ENCODE results near the gene DPP6.

DNA sequence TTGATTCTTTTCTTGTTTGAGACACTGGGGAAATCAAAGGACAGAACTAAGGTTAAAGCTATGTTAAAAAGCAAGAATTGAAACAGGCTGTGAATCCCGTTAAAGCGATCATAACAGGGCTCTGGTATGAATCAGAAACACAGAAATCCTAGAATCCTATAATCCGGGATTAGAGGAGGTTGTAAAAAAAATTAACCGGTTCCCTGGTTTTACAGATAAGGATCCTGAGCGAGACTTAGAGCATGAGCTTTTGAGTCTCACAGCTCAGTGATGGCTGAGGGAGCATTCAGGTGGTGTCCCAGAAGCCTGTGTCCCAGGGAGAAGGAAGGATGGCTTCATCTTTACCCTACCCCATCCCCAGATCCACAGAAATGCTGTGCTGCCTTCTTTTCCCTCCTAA is 489.4 kb downstream of the DPP6 start:
- TF ChIP-seq FOSL1 (tag; conservative IDR thresholded peaks at IDR 0.05), result no peak
- TF ChIP-seq MAZ (CRISPR knock-in tag; conservative IDR thresholded peaks at IDR 0.05 in 1 of 2, IDR thresholded peaks at IDR 0.05 in 1 of 2), result no peak
- TF ChIP-seq ZNF217 (CRISPR knock-in tag; IDR thresholded peaks at IDR 0.05), result no peak
- TF ChIP-seq, protein P1, sequence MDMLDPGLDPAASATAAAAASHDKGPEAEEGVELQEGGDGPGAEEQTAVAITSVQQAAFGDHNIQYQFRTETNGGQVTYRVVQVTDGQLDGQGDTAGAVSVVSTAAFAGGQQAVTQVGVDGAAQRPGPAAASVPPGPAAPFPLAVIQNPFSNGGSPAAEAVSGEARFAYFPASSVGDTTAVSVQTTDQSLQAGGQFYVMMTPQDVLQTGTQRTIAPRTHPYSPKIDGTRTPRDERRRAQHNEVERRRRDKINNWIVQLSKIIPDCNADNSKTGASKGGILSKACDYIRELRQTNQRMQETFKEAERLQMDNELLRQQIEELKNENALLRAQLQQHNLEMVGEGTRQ (CRISPR knock-in tag; IDR thresholded peaks at IDR 0.05), result no peak
- no peak for TF ChIP-seq ZNF561 (CRISPR knock-in tag; conservative IDR thresholded peaks at IDR 0.05)
- TF ChIP-seq MYNN (IDR thresholded peaks at IDR 0.05), result no peak
- no peak for TF ChIP-seq MYNN (CRISPR knock-in tag; IDR thresholded peaks at IDR 0.05)
- TF ChIP-seq, protein P2, sequence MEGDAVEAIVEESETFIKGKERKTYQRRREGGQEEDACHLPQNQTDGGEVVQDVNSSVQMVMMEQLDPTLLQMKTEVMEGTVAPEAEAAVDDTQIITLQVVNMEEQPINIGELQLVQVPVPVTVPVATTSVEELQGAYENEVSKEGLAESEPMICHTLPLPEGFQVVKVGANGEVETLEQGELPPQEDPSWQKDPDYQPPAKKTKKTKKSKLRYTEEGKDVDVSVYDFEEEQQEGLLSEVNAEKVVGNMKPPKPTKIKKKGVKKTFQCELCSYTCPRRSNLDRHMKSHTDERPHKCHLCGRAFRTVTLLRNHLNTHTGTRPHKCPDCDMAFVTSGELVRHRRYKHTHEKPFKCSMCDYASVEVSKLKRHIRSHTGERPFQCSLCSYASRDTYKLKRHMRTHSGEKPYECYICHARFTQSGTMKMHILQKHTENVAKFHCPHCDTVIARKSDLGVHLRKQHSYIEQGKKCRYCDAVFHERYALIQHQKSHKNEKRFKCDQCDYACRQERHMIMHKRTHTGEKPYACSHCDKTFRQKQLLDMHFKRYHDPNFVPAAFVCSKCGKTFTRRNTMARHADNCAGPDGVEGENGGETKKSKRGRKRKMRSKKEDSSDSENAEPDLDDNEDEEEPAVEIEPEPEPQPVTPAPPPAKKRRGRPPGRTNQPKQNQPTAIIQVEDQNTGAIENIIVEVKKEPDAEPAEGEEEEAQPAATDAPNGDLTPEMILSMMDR (IDR thresholded peaks at IDR 0.05 in 2 of 3, conservative IDR thresholded peaks at IDR 0.05 in 1 of 3; ENCODE audit: insufficient read depth in 2 of 3, low read depth in 1 of 3, low read length in 3 of 3), result no peak
- TF ChIP-seq KDM4B (IDR thresholded peaks at IDR 0.05; ENCODE audit: borderline replicate concordance in 2 of 2, low read depth in 1 of 2), result no peak
- TF ChIP-seq SMC3 (conservative IDR thresholded peaks at IDR 0.05; ENCODE audit: insufficient read depth, low read depth, low read length), result no peak
- TF ChIP-seq, protein P3, sequence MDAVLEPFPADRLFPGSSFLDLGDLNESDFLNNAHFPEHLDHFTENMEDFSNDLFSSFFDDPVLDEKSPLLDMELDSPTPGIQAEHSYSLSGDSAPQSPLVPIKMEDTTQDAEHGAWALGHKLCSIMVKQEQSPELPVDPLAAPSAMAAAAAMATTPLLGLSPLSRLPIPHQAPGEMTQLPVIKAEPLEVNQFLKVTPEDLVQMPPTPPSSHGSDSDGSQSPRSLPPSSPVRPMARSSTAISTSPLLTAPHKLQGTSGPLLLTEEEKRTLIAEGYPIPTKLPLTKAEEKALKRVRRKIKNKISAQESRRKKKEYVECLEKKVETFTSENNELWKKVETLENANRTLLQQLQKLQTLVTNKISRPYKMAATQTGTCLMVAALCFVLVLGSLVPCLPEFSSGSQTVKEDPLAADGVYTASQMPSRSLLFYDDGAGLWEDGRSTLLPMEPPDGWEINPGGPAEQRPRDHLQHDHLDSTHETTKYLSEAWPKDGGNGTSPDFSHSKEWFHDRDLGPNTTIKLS (IDR thresholded peaks at IDR 0.05; ENCODE audit: borderline replicate concordance, low read depth), result no peak
- TF ChIP-seq ILK (tag; IDR thresholded peaks at IDR 0.05; ENCODE audit: borderline replicate concordance, low read depth), result no peak
- no peak for TF ChIP-seq SRF (CRISPR knock-in tag; IDR thresholded peaks at IDR 0.05)
- TF ChIP-seq JUND (IDR thresholded peaks at IDR 0.05; ENCODE audit: borderline replicate concordance, low read depth, low read length), result no peak
- no peak for TF ChIP-seq JUND (tag; IDR thresholded peaks at IDR 0.05; ENCODE audit: borderline replicate concordance, low read depth, low read length)
